Mesodermal cell (in vitro differentiated cells): Measurements from ENCODE around the gene ARL6IP6. TPM values are rescaled to one million over a fixed set of nuclear protein-coding genes. Genes with fewer than 3 reads are reported as not detected.
A peak's percentile ranks its signal among the peaks of the same experiment; 100 is the strongest.

Experiments used
- H3K27ac ChIP-seq: 2 replicates; pipeline ENCODE4 v1.7.0; 2013; ENCODE audit warnings: mild to moderate bottlenecking, low read depth, low read length, moderate library complexity; ENCODE audit not compliant: severe bottlenecking
- H3K36me3 ChIP-seq: 2 replicates; pipeline ENCODE4 v1.7.1; 2013; ENCODE audit warnings: mild to moderate bottlenecking, low read length, moderate library complexity; ENCODE audit not compliant: control insufficient read depth, insufficient read depth
- H3K4me1 ChIP-seq: one replicate; pipeline ENCODE4 v1.7.1; 2013; ENCODE audit warnings: mild to moderate bottlenecking, low read length; ENCODE audit not compliant: insufficient read depth, control insufficient read depth, poor library complexity, severe bottlenecking
- H3K4me3 ChIP-seq: 2 replicates; pipeline ENCODE4 v1.7.0; 2013; ENCODE audit warnings: low read length, control low read depth, mild to moderate bottlenecking; ENCODE audit not compliant: insufficient read depth, poor library complexity, severe bottlenecking; ENCODE audit errors: extremely low read depth
- H3K9me3 ChIP-seq: 2 replicates; pipeline ENCODE4 v1.7.1; 2013; ENCODE audit warnings: mild to moderate bottlenecking, low read length, moderate library complexity; ENCODE audit not compliant: control insufficient read depth
- WGBS, 2 experiments: methylation state at CpG; one replicate each; pipeline ENCODE4 v1.1.5; 2013; ENCODE audit warnings: missing lambda C conversion rate in 2 of 2; ENCODE audit not compliant: insufficient coverage in 2 of 2; 5-methylcytosine and 5-hydroxymethylcytosine counted together
- polyA plus RNA-seq, 2 experiments: library from polyadenylated mRNA; stranded (reverse); fragments of 50-300 nt; gene quantifications; one replicate each; pipeline ENCODE4 v1.2.3, GENCODE V29; 2013

The ARL6IP6 gene
- 56.1 TPM for polyA plus RNA-seq (2013, experiment 1 of 2)
- polyA plus RNA-seq (2013, experiment 2 of 2) = 66.9 TPM

DNA sequence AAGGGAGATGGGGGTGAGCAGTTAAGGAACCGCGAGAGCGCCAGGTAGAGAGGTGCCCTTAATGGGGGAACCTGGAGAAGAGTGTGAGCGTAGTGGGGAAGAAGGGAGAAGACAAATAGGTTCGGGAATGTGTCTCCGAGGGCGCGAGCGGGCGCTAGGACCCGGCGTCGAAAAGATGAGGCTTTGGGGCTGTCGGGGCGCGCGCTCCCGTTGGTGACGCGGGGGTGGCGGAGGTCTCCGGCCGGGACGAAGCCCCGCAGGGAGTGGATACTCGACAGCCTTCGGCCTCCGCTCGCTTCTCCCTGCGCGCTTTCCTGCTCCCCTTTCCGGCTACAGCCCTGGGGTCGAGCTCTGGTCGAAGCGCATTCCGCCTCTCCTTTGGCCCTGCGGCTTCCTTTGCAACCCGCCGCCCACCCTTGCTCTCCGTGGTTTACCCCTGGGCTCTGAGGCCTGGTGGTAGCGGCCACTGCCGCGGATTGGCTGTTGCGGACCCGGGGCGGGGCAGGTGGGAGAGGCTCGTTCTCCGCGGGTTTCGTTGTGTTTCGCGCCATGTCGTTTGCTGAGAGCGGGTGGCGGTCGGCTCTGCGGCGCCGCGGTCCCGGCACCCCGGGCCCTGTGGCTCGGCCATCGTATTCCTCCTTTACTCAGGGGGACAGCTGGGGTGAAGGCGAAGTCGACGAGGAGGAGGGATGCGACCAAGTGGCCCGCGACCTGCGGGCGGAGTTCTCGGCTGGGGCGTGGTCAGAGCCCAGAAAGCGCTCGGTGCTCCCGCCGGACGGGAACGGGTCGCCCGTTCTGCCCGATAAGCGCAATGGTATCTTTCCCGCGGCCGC lies at the start of gene ARL6IP6:
ARL6IP6 (plus strand) TSS at position 545 of the 833 bp plus-strand sequence; CDS start at position 550, 5 bp downstream.
- WGBS, 2 experiments = 0 to 1% methylated on average over 59 to 83 of the region's 87 CpGs

DNA sequence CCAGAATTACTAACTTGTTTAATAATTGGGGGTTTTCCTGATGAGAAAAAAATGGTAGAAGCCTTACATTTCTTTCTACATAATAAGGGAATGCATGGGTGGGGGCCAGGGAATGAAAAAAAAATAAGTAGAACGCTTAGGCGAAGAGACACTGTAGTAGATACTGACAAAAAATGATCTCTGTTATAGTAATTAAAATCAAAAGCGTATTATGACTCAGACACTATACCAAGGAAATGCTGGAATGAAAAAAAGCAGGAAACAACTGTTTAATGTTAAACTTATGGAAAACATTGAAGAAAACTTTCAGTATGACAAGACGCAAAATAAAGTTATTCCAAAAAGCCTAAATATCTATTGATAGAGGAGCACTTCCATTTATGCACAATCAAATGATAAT lies 44.1 kb upstream of the ARL6IP6 start:
- no peaks in the 10 kb centered on the region for H3K4me1 ChIP-seq
- no peaks in the 10 kb centered on the region for H3K9me3 ChIP-seq
- H3K4me3 ChIP-seq = no peak overlapping the region
- no peak overlapping the region for H3K27ac ChIP-seq
- no CpG with 5 or more reads among the region's 4 CpGs for WGBS, 2 experiments
- peaks cover 55% of the 10 kb centered on the region for H3K36me3 ChIP-seq

More for the DNA sequence above, at the start of gene ARL6IP6:
- Histone ChIP-seq H3K36me3 (peaks cover 41% of the 10 kb centered on the region), H3K4me1 (peaks cover 22% of the 10 kb centered on the region), H3K4me3 (peak within 1 kb of the TSS; percentile 96), H3K9me3 (no peaks in the 10 kb centered on the region), H3K27ac (peak within 1 kb of the TSS; percentile 98)

DNA sequence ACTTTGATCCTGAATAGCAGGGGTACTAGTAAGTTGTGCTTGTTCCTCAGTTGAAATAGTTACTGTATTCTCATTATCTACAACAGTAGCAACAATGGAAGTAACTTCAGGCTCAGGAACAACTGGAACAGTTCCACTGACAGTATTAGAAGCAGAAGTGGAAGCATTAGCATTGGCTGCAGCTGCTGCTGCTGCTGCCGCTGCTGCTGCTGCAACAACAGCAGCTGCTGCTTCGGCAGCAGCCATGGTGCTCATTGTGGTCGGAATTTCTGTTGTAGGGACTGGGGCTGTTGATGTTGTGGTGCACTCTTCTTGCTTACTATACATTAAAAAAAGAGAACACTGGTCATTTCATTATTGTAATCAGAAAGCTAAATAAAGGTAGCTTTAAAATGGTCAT lies 42.0 kb upstream of the ARL6IP6 start:
- Histone ChIP-seq H3K4me3 (no peak overlapping the region), H3K9me3 (no peaks in the 10 kb centered on the region), H3K27ac (no peak overlapping the region), H3K36me3 (peaks cover 60% of the 10 kb centered on the region), H3K4me1 (no peaks in the 10 kb centered on the region)
- WGBS, 2 experiments = 88 to 100% methylated on average over 1 of the region's 3 CpGs

DNA sequence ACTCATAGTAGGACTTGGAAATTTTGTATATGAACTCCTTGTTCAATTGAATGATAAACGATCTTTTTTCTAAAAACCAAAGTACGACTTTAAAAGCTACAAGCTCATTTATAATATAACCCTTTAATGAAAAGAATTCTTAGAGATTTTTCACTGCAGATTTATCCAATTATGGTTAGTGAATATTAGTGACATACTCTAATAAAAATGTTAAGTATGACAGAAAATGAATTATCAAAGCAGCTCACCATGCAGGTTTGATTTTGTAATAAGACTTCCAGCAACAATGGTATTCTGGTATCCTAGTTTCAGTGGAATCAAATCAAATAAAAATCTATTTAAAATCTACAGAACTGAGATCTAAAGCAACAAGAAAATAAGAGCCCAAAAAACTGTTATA lies 39.6 kb upstream of the ARL6IP6 start:
- no peak overlapping the region for H3K27ac ChIP-seq
- no peaks in the 10 kb centered on the region for H3K4me1 ChIP-seq
- H3K9me3 ChIP-seq = no peaks in the 10 kb centered on the region
- peaks cover 64% of the 10 kb centered on the region for H3K36me3 ChIP-seq
- no peak overlapping the region for H3K4me3 ChIP-seq
- no CpG with 5 or more reads among the region's 2 CpGs for WGBS, 2 experiments

DNA sequence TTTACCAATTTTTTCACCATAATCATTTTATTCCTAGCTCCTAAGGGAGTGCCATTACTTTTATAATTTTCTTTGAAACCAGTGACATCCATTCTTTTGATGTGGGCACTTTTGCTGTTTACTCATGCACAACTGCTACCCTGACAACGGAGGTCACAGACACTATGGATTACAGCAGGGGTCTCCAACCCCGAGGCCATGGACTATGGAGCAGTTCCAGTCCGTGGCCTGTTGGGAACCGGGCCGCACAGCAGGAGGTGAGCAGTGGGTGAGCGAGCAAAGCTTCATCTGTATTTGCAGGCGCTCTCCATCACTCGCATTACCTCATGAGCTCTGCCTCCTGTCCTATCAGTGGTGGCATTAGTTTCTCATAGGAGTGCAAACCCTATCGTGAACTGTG lies 35.8 kb upstream of the ARL6IP6 start:
- no peaks in the 10 kb centered on the region for H3K4me1 ChIP-seq
- no peak overlapping the region for H3K27ac ChIP-seq
- 92 to 94% methylated on average over 8 to 9 of the region's 9 CpGs for WGBS, 2 experiments
- peaks cover 51% of the 10 kb centered on the region for H3K36me3 ChIP-seq
- no peaks in the 10 kb centered on the region for H3K9me3 ChIP-seq
- H3K4me3 ChIP-seq = no peak overlapping the region

DNA sequence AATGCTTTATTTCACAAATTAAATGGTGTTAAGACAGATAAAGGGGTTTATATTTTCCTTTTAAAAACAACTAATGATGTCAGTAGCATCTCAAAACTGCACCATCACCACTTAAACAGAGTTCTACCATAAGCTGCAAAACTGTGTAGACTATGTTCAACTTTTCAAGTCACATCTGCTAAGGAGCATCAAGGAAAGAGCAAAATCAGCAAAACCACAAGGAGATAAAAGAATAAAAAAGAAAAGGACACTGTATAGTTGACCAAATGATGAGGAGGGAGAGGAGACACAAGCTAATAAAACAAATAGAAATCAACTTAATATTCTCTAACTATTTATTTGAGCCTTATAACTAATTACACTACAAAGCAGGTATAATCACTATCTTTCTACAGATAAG lies 35.0 kb upstream of the ARL6IP6 start:
- Histone ChIP-seq H3K9me3 (no peaks in the 10 kb centered on the region), H3K4me1 (no peaks in the 10 kb centered on the region), H3K4me3 (no peak overlapping the region), H3K27ac (no peak overlapping the region), H3K36me3 (peaks cover 57% of the 10 kb centered on the region)

DNA sequence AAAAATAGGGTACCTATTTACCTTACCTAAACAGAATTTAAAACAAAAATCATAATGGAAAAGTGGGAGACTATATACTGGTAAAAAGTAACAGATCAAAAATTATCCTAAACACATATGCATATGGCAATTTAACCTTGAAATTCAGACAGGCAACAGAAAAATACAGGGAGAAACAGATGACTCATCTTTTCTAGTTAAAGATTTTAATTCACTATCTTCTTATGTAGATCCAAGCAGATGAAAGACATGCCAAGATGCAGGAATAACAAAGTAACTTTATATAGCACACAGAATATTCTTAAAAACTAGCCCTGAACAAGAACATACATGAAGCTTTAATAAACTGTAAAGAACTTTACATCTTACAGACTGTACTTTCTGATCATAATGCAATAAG lies 32.1 kb upstream of the ARL6IP6 start:
- Histone ChIP-seq H3K36me3 (peaks cover 34% of the 10 kb centered on the region), H3K9me3 (no peaks in the 10 kb centered on the region), H3K4me3 (no peak overlapping the region)

DNA sequence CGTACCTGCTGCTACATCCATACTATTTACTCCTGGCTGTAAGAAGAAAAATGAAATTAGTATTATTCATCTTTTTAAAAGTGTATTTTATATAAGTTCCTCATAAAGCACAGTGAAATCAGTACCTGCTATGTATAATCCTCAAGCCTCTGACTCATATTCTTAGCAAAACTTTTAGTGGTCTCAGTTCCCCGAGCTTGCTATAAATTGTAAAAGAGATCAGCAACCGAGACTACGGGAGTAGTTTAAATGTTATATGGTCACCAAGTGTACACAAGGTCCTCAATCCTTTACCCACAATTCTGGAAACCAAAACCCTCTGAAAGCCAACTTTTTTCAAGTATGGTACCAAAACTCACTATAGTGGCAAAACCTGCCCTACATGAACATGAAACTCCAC lies 25.4 kb upstream of the ARL6IP6 start:
- Histone ChIP-seq H3K27ac (no peak overlapping the region), H3K4me1 (no peaks in the 10 kb centered on the region), H3K36me3 (peaks cover 21% of the 10 kb centered on the region), H3K4me3 (no peak overlapping the region), H3K9me3 (no peaks in the 10 kb centered on the region)
- 100% methylated on average over 1 of the region's 4 CpGs; no CpG with 5 or more reads in 1 of the 2 experiments for WGBS, 2 experiments

More for the DNA sequence above, 32.1 kb upstream of the ARL6IP6 start:
- H3K4me1 ChIP-seq = no peaks in the 10 kb centered on the region
- no peak overlapping the region for H3K27ac ChIP-seq

DNA sequence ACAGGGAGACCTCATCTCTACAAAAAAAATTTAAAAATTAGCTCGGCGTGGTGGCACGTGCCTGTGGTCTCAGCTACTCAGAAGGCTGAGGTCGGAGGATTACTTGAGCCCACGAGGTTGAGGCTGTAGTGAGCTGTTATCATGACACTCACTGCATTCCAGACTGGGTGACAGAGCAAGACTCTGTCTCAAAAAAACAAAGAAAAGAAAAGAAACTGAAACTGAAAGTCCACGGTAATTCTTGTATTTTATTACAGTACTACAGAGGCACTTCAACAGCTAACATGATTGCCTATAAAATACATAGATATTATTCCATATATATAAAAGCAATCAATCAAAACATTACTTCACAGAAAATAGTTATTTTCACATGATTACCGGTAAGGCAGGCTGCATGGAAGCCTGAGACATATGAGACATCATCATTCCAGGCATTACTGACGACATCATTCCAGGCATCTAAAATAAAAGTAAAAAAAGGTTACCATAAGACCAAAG lies 24.2 kb upstream of the ARL6IP6 start:
- H3K27ac ChIP-seq = peak overlapping the region; percentile 62
- H3K4me1 ChIP-seq = no peaks in the 10 kb centered on the region
- peaks cover 19% of the 10 kb centered on the region for H3K36me3 ChIP-seq
- H3K9me3 ChIP-seq = no peaks in the 10 kb centered on the region
- H3K4me3 ChIP-seq = no peak overlapping the region
- 84 to 87% methylated on average over 5 to 6 of the region's 8 CpGs for WGBS, 2 experiments

DNA sequence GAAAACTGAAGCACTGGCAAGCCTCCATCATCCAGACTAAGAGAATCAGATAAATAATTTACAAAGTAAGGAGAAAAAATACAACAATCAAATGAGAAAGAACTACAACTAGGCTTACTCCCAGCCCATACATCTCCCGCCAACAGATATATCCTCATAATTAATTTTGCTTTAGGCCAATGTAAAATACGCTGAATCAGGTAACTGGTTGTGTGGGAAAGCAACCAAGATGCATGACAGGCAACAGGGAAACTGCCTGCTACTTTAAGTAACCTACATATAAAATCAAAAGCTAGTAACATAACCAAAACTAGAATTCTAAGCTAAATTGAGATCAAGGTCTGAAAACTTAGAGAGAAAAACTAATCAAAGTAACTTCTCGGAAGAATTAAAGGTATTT lies 22.7 kb upstream of the ARL6IP6 start:
- WGBS, 2 experiments = no CpG with 5 or more reads among the region's 3 CpGs
- Histone ChIP-seq H3K9me3 (no peaks in the 10 kb centered on the region), H3K4me1 (no peaks in the 10 kb centered on the region), H3K4me3 (no peak overlapping the region), H3K27ac (no peak overlapping the region), H3K36me3 (peaks cover 23% of the 10 kb centered on the region)

DNA sequence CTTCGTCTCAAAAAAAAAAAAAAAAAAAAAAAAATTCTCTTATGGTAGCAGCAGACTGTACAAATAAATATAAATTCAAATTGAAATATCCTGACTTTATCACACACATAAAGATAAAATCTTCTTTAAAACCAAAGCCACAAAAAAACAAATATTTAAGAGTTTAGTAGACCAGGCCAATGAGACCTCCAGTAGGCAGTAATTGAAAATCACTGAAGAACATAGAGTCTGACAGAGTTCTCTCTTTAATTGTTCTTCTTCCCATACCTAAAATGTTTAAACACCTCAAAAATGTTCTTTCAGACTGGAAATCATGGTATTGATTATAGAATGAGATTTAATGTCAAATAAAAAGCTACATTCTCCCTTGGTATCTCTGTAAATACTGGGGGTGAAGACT lies 21.9 kb upstream of the ARL6IP6 start:
- Histone ChIP-seq H3K4me3 (no peak overlapping the region), H3K27ac (no peak overlapping the region), H3K9me3 (peaks cover under 1% of the 10 kb centered on the region), H3K36me3 (peaks cover 30% of the 10 kb centered on the region), H3K4me1 (no peaks in the 10 kb centered on the region)
- no CpG with 5 or more reads among the region's 1 CpG for WGBS, 2 experiments
